Brain microvascular endothelial cell (primary cell): ENCODE results near the gene ELP4.

Experiments
- DNase-seq: peaks from one replicate; pipeline ENCODE4 v3.0.0-alpha.2; 2020
- H3K27ac ChIP-seq: fragments of 250-450 bp; sonication (Bioruptor Pico); 2 replicates; pipeline ENCODE4 v1.5.1; 2020; ENCODE audit warnings: mild to moderate bottlenecking, moderate library complexity
- H3K27me3 ChIP-seq: fragments of 250-450 bp; sonication (Bioruptor Pico); replicated peaks from 2 replicates; pipeline ENCODE4 v1.5.1; 2020; ENCODE audit warnings: mild to moderate bottlenecking
- H3K36me3 ChIP-seq: fragments of 250-450 bp; sonication (Bioruptor Pico); replicated peaks from 2 replicates; pipeline ENCODE4 v1.5.1; 2020; ENCODE audit warnings: mild to moderate bottlenecking
- H3K4me3 ChIP-seq: 2 replicates; pipeline ENCODE4 v1.5.1; 2011; ENCODE audit warnings: low read depth, mild to moderate bottlenecking, control low read depth, low read length, moderate library complexity
- CTCF ChIP-seq: IDR thresholded peaks from 2 replicates; pipeline ENCODE4 v1.5.1; 2011; ENCODE audit warnings: low read depth, mild to moderate bottlenecking, moderate library complexity, low read length, control low read depth, inconsistent platforms; ENCODE audit errors: missing control alignments
- in situ Hi-C: cut with HindIII; loops from 2 replicates; pipeline ENCODE4 v1.10.0; 2017; ENCODE audit warnings: low sequenced_read_pairs, low pct_ligation_motif_present

Gene ELP4

GRCh38 chr11:31821235-31821764 lies 311.7 kb downstream of the ELP4 start:
- H3K4me3 ChIP-seq = no peak overlapping the region
- no peak for TF ChIP-seq CTCF
- in situ Hi-C loops = loop anchor here (10.0 kb wide), 1 partner anchor 614 kb away; the partner anchor contains the start of gene WT1
- H3K27ac ChIP-seq = no peak overlapping the region
- no peak for DNase-seq
- peaks cover 99% of the 10 kb centered on the region for H3K27me3 ChIP-seq
- no peaks in the 10 kb centered on the region for H3K36me3 ChIP-seq

GRCh38 chr11:31821766-31822165 lies 312.2 kb downstream of the ELP4 start:
- peaks cover 99% of the 10 kb centered on the region for H3K27me3 ChIP-seq
- no peak for DNase-seq
- in situ Hi-C loops = loop anchor here (10.0 kb wide), 1 partner anchor 613 kb away; the partner anchor contains the start of gene WT1

GRCh38 chr11:31822175-31822926 lies 312.8 kb downstream of the ELP4 start:
- no peaks in the 10 kb centered on the region for H3K36me3 ChIP-seq
- H3K27ac ChIP-seq = no peak overlapping the region
- peaks cover 99% of the 10 kb centered on the region for H3K27me3 ChIP-seq
- no peak for TF ChIP-seq CTCF
- in situ Hi-C loops = loop anchor here (10.0 kb wide), 1 partner anchor 612 kb away; the partner anchor contains the start of gene WT1
- no peak overlapping the region for H3K4me3 ChIP-seq
- no peak for DNase-seq

More at GRCh38 chr11:31821766-31822165, 312.2 kb downstream of the ELP4 start:
- H3K36me3 ChIP-seq = no peaks in the 10 kb centered on the region
- no peak overlapping the region for H3K4me3 ChIP-seq
- H3K27ac ChIP-seq = no peak overlapping the region
- no peak for TF ChIP-seq CTCF

- in situ Hi-C loops = loop anchor here (10.0 kb wide), 1 partner anchor 612 kb away; the partner anchor contains the start of gene WT1
- H3K4me3 ChIP-seq = no peak overlapping the region
Observed at GRCh38 chr11:31822927-31823643, 313.5 kb downstream of the ELP4 start.

More at GRCh38 chr11:31822927-31823643, 313.5 kb downstream of the ELP4 start:
- peaks cover 99% of the 10 kb centered on the region for H3K27me3 ChIP-seq
- no peak overlapping the region for H3K27ac ChIP-seq
- no peak for DNase-seq
- no peak for TF ChIP-seq CTCF
- H3K36me3 ChIP-seq = no peaks in the 10 kb centered on the region
